NT2/D1 (cell line): ENCODE data around the gene DDX52.

Experiments used
- DNase-seq: peaks from one replicate; pipeline ENCODE4 v3.0.0-alpha.2; 2011; ENCODE audit warnings: low read depth, low spot score
- H3K27me3 ChIP-seq: 2 replicates; pipeline ENCODE4 v1.6.0; 2011; ENCODE audit warnings: mild to moderate bottlenecking; ENCODE audit not compliant: insufficient read length, insufficient read depth
- H3K36me3 ChIP-seq: 2 replicates; pipeline ENCODE4 v1.6.1; 2011; ENCODE audit warnings: mild to moderate bottlenecking, low read length, mixed read lengths; ENCODE audit not compliant: insufficient read depth, insufficient read length
- H3K4me1 ChIP-seq: 2 replicates; pipeline ENCODE4 v1.5.1; 2011; ENCODE audit not compliant: insufficient read depth, insufficient read length
- H3K4me3 ChIP-seq: 2 replicates; pipeline ENCODE4 v1.5.1; 2011; ENCODE audit warnings: low read depth; ENCODE audit not compliant: insufficient read length
- H3K9ac ChIP-seq: 2 replicates; pipeline ENCODE4 v1.6.0; 2011; ENCODE audit warnings: low read depth; ENCODE audit not compliant: insufficient read length
- H3K9me3 ChIP-seq: 2 replicates; pipeline ENCODE4 v1.5.1; 2011; ENCODE audit warnings: mild to moderate bottlenecking, low read length; ENCODE audit not compliant: insufficient read depth
- SUZ12 ChIP-seq: IDR thresholded peaks from 2 replicates; pipeline ENCODE4 v1.6.1; 2011; ENCODE audit not compliant: insufficient read length, insufficient read depth; ENCODE audit errors: extremely low read depth
- YY1 ChIP-seq: IDR thresholded peaks from 2 replicates; pipeline ENCODE4 v1.6.1; 2011; ENCODE audit not compliant: insufficient read length, insufficient read depth
- ZNF274 ChIP-seq: IDR thresholded peaks from 2 replicates; pipeline ENCODE4 v1.6.1; 2011; ENCODE audit warnings: mild to moderate bottlenecking, low read depth, low read length

Gene DDX52

GRCh38 chr17:37605813-37606505 is 37.3 kb downstream of the DDX52 start:
- Histone ChIP-seq H3K27me3 (no peaks in the 10 kb centered on the region), H3K4me3 (no peak overlapping the region), H3K9me3 (peaks cover 7% of the 10 kb centered on the region; the same call in 1 of the 2 replicates), H3K4me1 (no peaks in the 10 kb centered on the region), H3K9ac (no peak overlapping the region), H3K36me3 (peaks cover 19% of the 10 kb centered on the region)
- DNase-seq, result no peak
- TF ChIP-seq ZNF274 (no peak), SUZ12 (no peak), YY1 (no peak)

GRCh38 chr17:37605081-37605480 is 38.2 kb downstream of the DDX52 start:
- Histone ChIP-seq H3K9ac (no peak overlapping the region), H3K36me3 (peaks cover 24% of the 10 kb centered on the region), H3K4me1 (no peaks in the 10 kb centered on the region), H3K27me3 (no peaks in the 10 kb centered on the region), H3K4me3 (no peak overlapping the region), H3K9me3 (peaks cover 7% of the 10 kb centered on the region; the same call in 1 of the 2 replicates)
- DNase-seq, result no peak
- no peak for TF ChIP-seq ZNF274
- no peak for TF ChIP-seq SUZ12
- TF ChIP-seq YY1, result no peak

GRCh38 chr17:37604556-37604955 is 38.7 kb downstream of the DDX52 start:
- Histone ChIP-seq H3K4me3 (no peak overlapping the region), H3K27me3 (no peaks in the 10 kb centered on the region), H3K9ac (no peak overlapping the region), H3K4me1 (no peaks in the 10 kb centered on the region), H3K9me3 (peaks cover 7% of the 10 kb centered on the region; the same call in 1 of the 2 replicates), H3K36me3 (peaks cover 27% of the 10 kb centered on the region)
- DNase-seq, result no peak
- TF ChIP-seq ZNF274 (no peak), YY1 (no peak), SUZ12 (no peak)

- TF ChIP-seq SUZ12, result no peak
- no peak for TF ChIP-seq ZNF274
- no peak for TF ChIP-seq YY1
- Histone ChIP-seq H3K9me3 (no peaks in the 10 kb centered on the region), H3K4me3 (no peak overlapping the region), H3K4me1 (no peaks in the 10 kb centered on the region), H3K27me3 (no peaks in the 10 kb centered on the region), H3K9ac (no peak overlapping the region), H3K36me3 (peaks cover 50% of the 10 kb centered on the region)
- DNase-seq, result no peak
These were observed 45.1 kb downstream of the DDX52 start for GRCh38 chr17:37598145-37598544.

GRCh38 chr17:37592291-37592690 is 51.0 kb downstream of the DDX52 start:
- Histone ChIP-seq H3K27me3 (no peaks in the 10 kb centered on the region), H3K4me1 (no peaks in the 10 kb centered on the region), H3K36me3 (peaks cover 42% of the 10 kb centered on the region), H3K9me3 (no peaks in the 10 kb centered on the region), H3K9ac (no peak overlapping the region), H3K4me3 (no peak overlapping the region)
- no peak for TF ChIP-seq YY1
- no peak for TF ChIP-seq ZNF274
- no peak for TF ChIP-seq SUZ12
- DNase-seq, result no peak

- Histone ChIP-seq H3K4me1 (no peaks in the 10 kb centered on the region), H3K9me3 (no peaks in the 10 kb centered on the region), H3K27me3 (no peaks in the 10 kb centered on the region), H3K4me3 (no peak overlapping the region), H3K36me3 (peaks cover 56% of the 10 kb centered on the region), H3K9ac (no peak overlapping the region)
- no peak for DNase-seq
- TF ChIP-seq ZNF274 (no peak), YY1 (no peak), SUZ12 (no peak)
These were observed 58.2 kb downstream of the DDX52 start for GRCh38 chr17:37585066-37585465.

- Histone ChIP-seq H3K4me1 (no peaks in the 10 kb centered on the region), H3K36me3 (peaks cover 51% of the 10 kb centered on the region), H3K27me3 (no peaks in the 10 kb centered on the region), H3K9ac (no peak overlapping the region), H3K9me3 (peaks cover 9% of the 10 kb centered on the region; the same call in 1 of the 2 replicates), H3K4me3 (no peak overlapping the region)
- TF ChIP-seq YY1 (no peak), ZNF274 (no peak), SUZ12 (no peak)
- no peak for DNase-seq
These were observed 67.0 kb downstream of the DDX52 start for GRCh38 chr17:37576281-37576680.
